ENCODE results near the gene SCTR. TPM values are rescaled to one million over a fixed set of nuclear protein-coding genes. Genes with fewer than 3 reads are reported as not detected.
A peak's percentile ranks its signal among the peaks of the same experiment; 100 is the strongest.

Gene SCTR
- total and polyA plus RNA-seq, 2 of the 8 experiments (the other 6 are each of a cell fraction or from before 2014, with no cell fraction given), result 0.15 TPM; not detected in 1

- H2AFZ ChIP-seq (ENCODE audit: low read length), result no peak overlapping the region
- no peaks in the 10 kb centered on the region for H3K23me2 ChIP-seq (ENCODE audit: low read depth, low read length)
- POLR2A ChIA-PET (ENCODE audit: partially characterized antibody), result no interaction called here
- no peak overlapping the region for H3K9ac ChIP-seq (replicated peaks in 1 of 4; ENCODE audit: extremely low read depth in 1 of 4, low read depth in 3 of 4, low read length in 3 of 4)
- H3K27ac ChIP-seq (ENCODE audit: low read depth, low read length), result no peak overlapping the region
- FAIRE-seq, result no peak
- no peaks in the 10 kb centered on the region for H3K9me3 ChIP-seq (ENCODE audit: insufficient read depth in 2 of 2, low read depth in 1 of 2, low read length in 1 of 2)
- H4K20me1 ChIP-seq (replicated peaks in 1 of 2; ENCODE audit: control insufficient read depth in 1 of 2, insufficient read depth in 2 of 2, low read length in 2 of 2), result no peaks in the 10 kb centered on the region
- no peak overlapping the region for H3K4me3 ChIP-seq (ENCODE audit: extremely low read depth in 1 of 4, insufficient read depth in 2 of 4, low read depth in 3 of 4, low read length in 4 of 4)
- no peak overlapping the region for H3K4ac ChIP-seq (replicated peaks; ENCODE audit: insufficient read length, low read depth, low read length)
- H3K23ac ChIP-seq (ENCODE audit: insufficient read length), result no peak overlapping the region
- H2BK20ac ChIP-seq (ENCODE audit: low read length), result no peak overlapping the region
- H2BK12ac ChIP-seq (ENCODE audit: low read depth, low read length), result no peak overlapping the region
- H3K56ac ChIP-seq (replicated peaks; ENCODE audit: insufficient read length, low read depth, low read length), result no peak overlapping the region
- H3K18ac ChIP-seq (ENCODE audit: extremely low read depth, low read length), result no peak overlapping the region
- H4K8ac ChIP-seq (ENCODE audit: extremely low read depth, insufficient read depth, low read length), result no peak overlapping the region
- H3K4me1 ChIP-seq (replicated peaks in 1 of 4; ENCODE audit: control insufficient read depth in 3 of 4, insufficient read depth in 4 of 4, low read length in 3 of 4), result peaks cover 0 to 4% (median 0%) of the 10 kb centered on the region in 4 experiments; a peak in 4 of 7 replicates
- TF ChIP-seq CEBPB (IDR thresholded peaks at IDR 0.05; ENCODE audit: low read depth, low read length) (0 out of 2 replicates have a peak, but pooled peaks have one; percentile 20), SP2 (IDR thresholded peaks at IDR 0.05; ENCODE audit: low read length) (no peak), KDM5A (IDR thresholded peaks at IDR 0.05; ENCODE audit: low read length) (no peak)
- no peak overlapping the region for H2AK5ac ChIP-seq (ENCODE audit: low read depth, low read length)
- H3K4me2 ChIP-seq (ENCODE audit: insufficient read depth in 1 of 2, low read depth in 2 of 2, low read length in 2 of 2), result no peak overlapping the region
- WGBS, 2 experiments (ENCODE audit: extremely low coverage in 1 of 2, insufficient coverage in 1 of 2, insufficient read length in 1 of 2, insufficient replicate concordance in 2 of 2, low coverage in 1 of 2, low lambda C conversion rate in 2 of 2, missing lambda C conversion rate in 1 of 2), result 89% methylated on average over 4 of the region's 4 CpGs; no CpG with 5 or more reads in 1 of the 2 experiments
- H2BK120ac ChIP-seq (replicated peaks; ENCODE audit: low read depth, low read length), result no peak overlapping the region
- H3K79me2 ChIP-seq (ENCODE audit: control insufficient read depth in 1 of 2, insufficient read depth in 2 of 2, low read length in 2 of 2), result no peaks in the 10 kb centered on the region
- no peaks in the 10 kb centered on the region for H3K79me1 ChIP-seq (ENCODE audit: low read depth, low read length)
- H4K5ac ChIP-seq (ENCODE audit: insufficient read length, low read depth, low read length), result no peak overlapping the region
- no peak for DNase-seq (ENCODE audit: low read depth in 1 of 2, low spot score in 2 of 2)
- H3K14ac ChIP-seq (ENCODE audit: insufficient read length), result no peak overlapping the region
- no peak overlapping the region for H2BK5ac ChIP-seq (ENCODE audit: low read depth, low read length)
- no peak overlapping the region for H4K91ac ChIP-seq (replicated peaks; ENCODE audit: insufficient read length, low read length)
- no peaks in the 10 kb centered on the region; a peak in 1 of 7 replicates for H3K27me3 ChIP-seq (replicated peaks in 1 of 4; ENCODE audit: control insufficient read depth in 3 of 4, extremely low read depth in 1 of 4, insufficient read depth in 3 of 4, low read length in 3 of 4)
- no peaks in the 10 kb centered on the region for H3K36me3 ChIP-seq (ENCODE audit: control insufficient read depth in 2 of 4, insufficient read depth in 4 of 4, low read length in 3 of 4)
- CTCF ChIA-PET (ENCODE audit: partially characterized antibody), result interaction anchor here (0.7 to 9.6 kb wide), 4 partner anchors 10 to 60 kb away, joined by 3 to 90 read pairs (median 5); no protein-coding TSS in a partner anchor
- H2BK15ac ChIP-seq (ENCODE audit: low read length), result no peak overlapping the region
Measured at GRCh38 chr2:119466373-119466772, 57.9 kb downstream of the SCTR start.

Data from H1 (cell line).